Ureter (tissue), 1 donor: Measurements from ENCODE around the gene C2CD2L. TPM values are rescaled to one million over a fixed set of nuclear protein-coding genes. Genes with fewer than 3 reads are reported as not detected.
"Not testable (repeated sequence)": the region's sequence is repeated elsewhere in the genome, so short reads cannot be mapped to it uniquely, and the experiment has no call there.

ENCODE experiments used
- DNase-seq: peaks from one replicate; pipeline ENCODE4 v3.0.0-alpha.2; 2020; ENCODE audit warnings: low spot score
- total RNA-seq: library from RNA; stranded (reverse); gene quantifications from one replicate; pipeline ENCODE4 v1.2.4, GENCODE V29; 2023
- donor health status: DM: yes; HTN: yes; CAD: no.

The C2CD2L gene
- total RNA-seq, 1 donor from 2014 or later = 10.1 TPM

DNA sequence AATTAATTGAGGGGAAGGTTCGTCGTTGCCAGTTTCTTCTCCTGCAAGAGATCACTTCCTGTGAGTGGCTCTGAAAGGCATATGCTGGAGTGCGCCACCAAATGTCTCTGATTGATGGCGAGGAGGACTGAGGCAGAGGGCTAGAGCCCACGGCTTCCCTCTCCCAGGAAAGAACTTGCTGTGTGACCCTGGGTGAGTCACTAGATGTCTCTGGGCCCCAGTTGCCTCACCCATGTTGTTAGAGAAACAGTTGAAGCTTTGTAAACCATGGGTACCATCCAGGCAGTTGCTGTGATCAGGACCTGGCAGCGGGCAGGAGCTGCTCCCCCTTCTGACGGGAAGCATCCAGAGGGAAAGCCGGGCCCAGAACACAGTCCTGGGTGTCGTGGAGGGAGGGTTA, 44.9 kb downstream of the C2CD2L start:
- DNase-seq = no peak

DNA sequence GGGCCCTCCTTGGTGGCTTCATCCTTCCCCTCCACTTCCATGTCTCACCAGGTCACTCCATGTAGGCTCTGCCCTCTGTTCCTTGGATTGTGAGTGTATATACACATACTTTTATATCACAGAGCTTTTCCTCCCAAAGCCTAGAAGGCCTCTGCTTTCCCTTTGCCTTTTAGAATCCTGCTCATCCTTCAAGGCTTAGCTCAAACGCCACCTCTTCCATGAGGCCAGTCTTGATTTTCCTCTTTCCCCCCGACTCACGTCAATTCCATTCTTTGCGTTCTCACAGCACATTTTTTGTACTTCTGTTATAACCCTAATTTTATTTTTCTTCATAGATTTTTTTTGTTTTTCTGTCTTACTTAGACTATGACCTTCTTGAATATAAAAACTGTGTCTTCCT, 45.5 kb downstream of the C2CD2L start:
- no peak for DNase-seq

DNA sequence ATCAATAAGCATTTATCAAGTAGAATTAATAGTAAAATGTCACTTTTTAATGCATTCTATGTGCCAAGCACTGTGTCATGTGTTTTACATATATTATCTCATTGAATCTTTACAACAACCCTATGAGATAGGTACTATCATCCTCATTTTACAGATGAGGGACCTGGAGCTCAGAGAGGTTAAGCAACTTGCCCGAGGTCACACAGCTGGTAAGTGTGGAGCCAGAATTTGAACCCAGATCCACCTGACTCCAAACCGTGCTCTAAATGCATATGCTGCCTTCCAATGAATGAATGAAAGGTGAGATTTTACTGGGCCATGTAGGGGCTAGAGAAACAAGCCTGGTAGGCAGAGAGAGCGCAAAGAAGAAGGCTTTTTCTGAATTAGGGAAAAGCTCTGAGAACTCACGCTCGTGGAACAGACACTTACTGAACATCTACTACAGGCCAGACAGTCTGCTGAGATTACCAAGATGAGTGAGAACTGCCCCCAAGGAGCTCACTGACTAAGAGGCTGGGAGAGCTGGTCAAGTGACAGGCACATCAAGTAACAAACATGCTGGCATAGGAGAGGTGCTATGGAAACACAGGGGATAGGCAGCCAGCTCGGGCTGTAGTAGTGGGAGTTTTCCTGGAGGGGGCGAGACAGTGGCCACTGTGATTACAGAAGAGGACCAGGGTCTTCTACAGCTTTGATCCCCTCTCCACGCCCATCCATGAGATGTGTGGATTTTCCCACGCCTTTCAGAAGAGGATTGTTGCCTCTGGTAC, 46.1 kb downstream of the C2CD2L start:
- DNase-seq = no peak

DNA sequence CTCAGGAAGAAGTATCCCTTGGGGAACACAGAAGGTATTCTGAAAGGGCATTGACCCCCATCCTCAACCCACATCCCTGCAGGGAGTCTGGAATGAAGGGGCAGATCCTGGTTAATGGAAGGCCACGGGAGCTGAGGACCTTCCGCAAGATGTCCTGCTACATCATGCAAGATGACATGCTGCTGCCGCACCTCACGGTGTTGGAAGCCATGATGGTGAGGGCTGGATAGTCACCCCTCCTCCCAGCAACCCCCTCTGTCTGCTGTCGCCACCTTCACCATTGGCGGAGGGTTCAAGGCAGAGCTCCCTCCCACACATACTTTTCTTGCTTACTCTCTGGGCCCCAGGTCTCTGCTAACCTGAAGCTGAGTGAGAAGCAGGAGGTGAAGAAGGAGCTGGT, 47.0 kb downstream of the C2CD2L start:
- DNase-seq = no peak

DNA sequence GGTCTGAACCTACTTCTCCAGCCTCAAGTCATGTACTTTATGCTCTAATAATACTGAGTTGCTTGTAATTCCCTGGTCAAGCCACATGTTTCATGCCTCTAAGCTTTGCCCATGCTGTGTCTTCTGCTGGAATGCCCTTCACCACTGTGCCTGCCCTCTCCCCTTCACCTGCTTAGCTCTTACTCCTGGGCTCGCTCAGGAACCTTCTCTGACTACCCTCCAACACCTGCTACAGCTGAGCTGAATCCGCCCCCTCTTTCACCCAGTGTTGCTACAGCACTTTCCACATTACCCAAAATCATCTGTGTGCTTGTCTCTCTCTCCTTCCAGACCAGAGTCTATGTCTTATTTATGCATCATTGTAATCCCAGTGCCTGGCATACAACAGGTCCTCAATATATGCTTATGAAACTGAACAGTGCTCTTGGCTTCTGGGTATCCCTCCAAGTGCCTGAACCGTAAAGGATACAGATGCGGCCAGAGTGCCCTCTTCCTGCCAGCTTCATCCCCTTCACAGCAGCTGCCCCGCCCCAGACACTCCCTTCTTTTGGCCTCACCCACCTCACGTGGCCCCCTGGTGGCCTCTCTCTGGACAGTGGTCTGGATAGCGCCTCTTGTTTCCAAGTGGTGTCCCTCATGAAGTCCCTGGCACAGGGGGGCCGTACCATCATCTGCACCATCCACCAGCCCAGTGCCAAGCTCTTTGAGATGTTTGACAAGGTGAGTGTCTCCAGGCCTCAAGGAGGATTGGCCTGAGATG, 48.8 kb downstream of the C2CD2L start:
- DNase-seq = no peak

DNA sequence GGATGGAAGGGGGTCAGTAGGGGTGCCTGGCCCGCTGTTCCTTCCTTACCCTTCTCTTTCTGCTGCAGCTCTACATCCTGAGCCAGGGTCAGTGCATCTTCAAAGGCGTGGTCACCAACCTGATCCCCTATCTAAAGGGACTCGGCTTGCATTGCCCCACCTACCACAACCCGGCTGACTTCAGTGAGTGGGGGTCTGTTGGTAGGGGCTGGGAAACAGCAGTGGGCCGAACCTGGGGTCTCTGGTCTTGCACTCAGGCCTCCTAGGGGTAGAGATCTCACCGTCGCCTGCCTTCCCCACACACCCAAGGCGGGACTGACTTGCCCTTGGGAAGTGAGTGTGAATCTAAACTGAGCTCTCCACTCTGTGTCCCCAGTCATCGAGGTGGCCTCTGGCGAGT, 49.4 kb downstream of the C2CD2L start:
- no peak for DNase-seq

DNA sequence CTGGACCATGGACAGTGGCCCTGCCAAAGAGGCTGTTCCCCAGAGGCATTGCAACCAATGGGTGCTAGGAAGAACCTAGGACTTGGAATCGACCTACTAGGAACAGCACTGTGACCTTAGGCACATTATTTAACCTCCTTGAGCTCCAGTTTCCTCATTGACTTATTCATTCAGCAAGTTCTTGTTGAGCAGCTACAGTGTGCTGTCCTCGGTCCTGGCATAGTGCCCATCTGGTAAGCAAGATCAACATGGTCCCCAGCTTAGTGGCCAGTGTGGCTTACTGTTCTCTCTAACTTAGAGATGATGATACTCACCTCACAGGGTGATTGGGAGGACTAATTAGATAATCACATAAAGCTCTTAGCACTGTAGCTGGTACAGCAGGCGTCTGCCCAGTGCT, 49.9 kb downstream of the C2CD2L start:
- no peak for DNase-seq

DNA sequence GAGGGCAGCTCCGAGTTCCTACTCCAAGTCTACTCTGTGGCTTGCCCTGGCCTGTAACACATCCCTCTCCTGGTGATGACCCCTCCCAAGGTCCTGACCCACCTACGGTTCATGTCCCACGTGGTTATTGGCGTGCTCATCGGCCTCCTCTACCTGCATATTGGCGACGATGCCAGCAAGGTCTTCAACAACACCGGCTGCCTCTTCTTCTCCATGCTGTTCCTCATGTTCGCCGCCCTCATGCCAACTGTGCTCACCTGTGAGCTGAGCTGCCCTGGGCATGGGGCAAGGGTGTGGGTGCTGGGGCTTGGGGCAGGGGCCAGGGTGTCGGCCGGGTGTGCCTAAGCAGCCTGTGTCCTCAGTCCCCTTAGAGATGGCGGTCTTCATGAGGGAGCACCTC, 51.3 kb downstream of the C2CD2L start:
- DNase-seq = no peak

DNA sequence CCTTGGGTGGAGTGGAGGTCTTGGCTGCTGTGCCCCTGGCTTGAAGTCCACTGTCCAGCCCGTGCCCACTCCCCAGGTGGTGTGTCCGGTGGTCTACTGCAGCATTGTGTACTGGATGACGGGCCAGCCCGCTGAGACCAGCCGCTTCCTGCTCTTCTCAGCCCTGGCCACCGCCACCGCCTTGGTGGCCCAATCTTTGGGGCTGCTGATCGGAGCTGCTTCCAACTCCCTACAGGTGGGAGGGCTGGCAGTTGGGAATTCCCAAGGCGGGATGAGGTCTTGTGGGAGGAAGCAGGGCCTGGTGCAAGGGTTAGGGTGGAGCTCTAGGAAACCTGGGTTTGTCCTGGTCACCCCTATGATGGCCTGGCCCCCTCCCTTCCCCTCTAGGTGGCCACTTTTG, 53.0 kb downstream of the C2CD2L start:
- no peak for DNase-seq

DNA sequence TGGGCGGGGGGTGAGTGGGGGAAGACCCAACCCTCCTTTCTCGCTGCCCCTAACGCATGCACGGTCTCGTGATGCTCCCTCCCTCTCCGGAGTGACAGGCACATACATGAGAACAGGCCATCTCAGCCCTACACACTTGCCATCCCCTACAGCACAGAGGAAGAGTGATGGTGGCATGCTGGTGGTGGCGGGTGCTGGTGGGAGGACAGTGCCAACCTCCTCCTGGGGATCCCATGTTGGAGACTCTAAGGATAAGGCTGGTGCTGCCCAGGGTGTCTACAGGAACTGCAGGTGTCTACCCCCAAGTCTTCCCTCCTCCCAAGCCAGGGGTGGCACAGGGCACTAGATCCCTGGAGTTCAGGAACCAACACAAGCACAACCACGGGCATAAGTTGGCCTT, 54.7 kb downstream of the C2CD2L start:
- no peak for DNase-seq

DNA sequence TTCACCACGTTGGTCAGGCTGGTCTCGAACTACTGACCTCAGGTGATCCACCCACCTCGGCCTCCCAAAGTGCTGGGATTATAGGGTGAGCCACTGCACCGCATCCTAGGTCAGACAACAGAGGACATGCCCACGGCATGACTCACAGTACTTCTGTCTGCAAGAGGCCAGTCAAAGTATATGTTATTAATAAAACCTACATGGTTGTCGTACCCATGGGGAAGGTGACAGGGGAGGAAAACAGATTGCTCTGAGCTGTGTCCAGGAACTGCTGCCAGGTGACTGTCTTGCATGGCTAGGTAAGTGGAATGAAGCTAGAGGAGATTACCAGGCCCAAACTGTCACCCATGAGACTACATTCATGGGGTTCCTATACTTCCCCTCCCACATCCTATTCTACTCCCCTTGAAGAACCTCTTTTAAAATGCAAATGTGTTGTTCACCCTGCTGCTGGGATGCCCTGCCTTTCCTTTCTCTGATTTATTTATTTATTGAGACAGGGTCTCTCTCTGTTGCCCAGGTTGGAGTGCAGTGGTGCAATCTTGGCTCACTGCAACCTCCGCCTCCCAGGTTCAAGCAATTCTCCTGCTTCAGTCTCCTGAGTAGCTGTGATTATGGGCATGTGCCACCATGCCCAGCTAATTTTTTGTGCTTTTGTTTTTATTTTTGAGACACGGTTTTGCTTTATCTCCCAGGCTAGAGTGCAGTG, 59.4 kb downstream of the C2CD2L start:
- DNase-seq = peak; percentile 68

DNA sequence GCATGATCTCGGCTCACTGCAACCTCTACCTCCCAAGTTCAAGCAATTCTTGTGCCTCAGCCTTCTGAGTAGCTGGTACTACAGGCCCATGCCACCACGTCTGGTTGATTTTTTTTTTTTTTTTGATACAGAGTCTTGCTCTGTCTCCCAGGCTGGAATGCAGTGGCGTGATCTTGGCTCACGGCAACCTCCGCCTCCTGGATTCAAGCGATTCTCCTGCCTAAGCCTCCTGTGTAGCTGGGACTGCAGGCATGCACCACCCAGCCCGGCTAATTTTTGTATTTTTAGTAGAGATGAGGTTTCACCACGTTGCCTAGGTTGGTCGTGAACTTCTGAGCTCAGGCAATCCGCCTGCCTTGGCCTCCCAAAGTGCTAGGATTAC, 59.9 kb downstream of the C2CD2L start:
- not testable (repeated sequence) for DNase-seq

DNA sequence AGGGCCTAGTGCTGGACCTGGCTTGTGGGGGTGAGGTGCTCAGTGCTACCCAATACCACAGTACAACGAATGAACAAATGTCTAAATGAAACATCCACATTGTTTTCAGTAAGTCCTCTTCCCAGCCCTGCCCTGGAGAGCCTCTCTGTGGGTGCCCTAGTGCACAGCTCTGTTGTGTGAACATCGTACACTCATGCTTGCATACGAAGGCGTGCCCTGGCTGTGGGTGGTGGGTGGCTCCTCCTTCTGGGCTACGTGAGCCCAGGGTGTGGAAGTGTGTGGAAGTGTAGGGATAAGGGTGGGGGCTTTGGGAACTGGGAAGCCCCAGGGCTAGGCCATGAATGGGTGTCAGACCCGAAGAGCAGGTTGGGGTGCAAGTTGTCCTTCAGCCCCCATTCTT, 60.8 kb downstream of the C2CD2L start:
- DNase-seq = no peak

Other genes starting within 250 kb of the C2CD2L start
- not detected for gene CXCR5, start 223.5 kb upstream of the C2CD2L start, total RNA-seq
- 87.8 TPM for gene BCL9L, start 181.4 kb upstream of the C2CD2L start, total RNA-seq
- gene UPK2, start 151.0 kb upstream of the C2CD2L start, total RNA-seq = 240 TPM
- not detected for gene FOXR1, start 135.6 kb upstream of the C2CD2L start, total RNA-seq
- gene CENATAC, start 109.2 kb upstream of the C2CD2L start, total RNA-seq = 51.6 TPM
- 1,353 TPM for gene RPS25, start 89.0 kb upstream of the C2CD2L start, total RNA-seq
- gene TRAPPC4, start 88.6 kb upstream of the C2CD2L start, total RNA-seq = 72.4 TPM
- gene SLC37A4, start 76.5 kb upstream of the C2CD2L start, total RNA-seq = 16.9 TPM
- gene HYOU1, start 50.1 kb upstream of the C2CD2L start, total RNA-seq = 162 TPM
- gene VPS11, start 39.5 kb upstream of the C2CD2L start, total RNA-seq = 38.6 TPM
- 26.4 TPM for gene HMBS, start 22.5 kb upstream of the C2CD2L start, total RNA-seq
- gene DPAGT1, start 5.5 kb upstream of the C2CD2L start, total RNA-seq = 45.4 TPM
- gene HINFP, start 14.2 kb downstream of the C2CD2L start, total RNA-seq = 28.8 TPM
- 0.42 TPM for gene ABCG4, start 41.7 kb downstream of the C2CD2L start, total RNA-seq
- gene NLRX1, start 61.4 kb downstream of the C2CD2L start, total RNA-seq = 31.5 TPM
- gene NHERF4, start 78.1 kb downstream of the C2CD2L start, total RNA-seq = 1.7 TPM
- 17.9 TPM for gene CBL, start 99.0 kb downstream of the C2CD2L start, total RNA-seq
- gene MCAM, start 209.8 kb downstream of the C2CD2L start, total RNA-seq = 98.7 TPM
- gene RNF26, start 227.2 kb downstream of the C2CD2L start, total RNA-seq = 23.1 TPM
- gene C1QTNF5, start 233.5 kb downstream of the C2CD2L start, total RNA-seq = 14.6 TPM
- not detected for gene MFRP, start 239.4 kb downstream of the C2CD2L start, total RNA-seq